Ishikawa (cell line): ENCODE data around the gene KYAT1.
A peak's percentile ranks its signal among the peaks of the same experiment; 100 is the strongest.

Experiments
- CEBPB ChIP-seq: IDR thresholded peaks from 2 replicates; pipeline ENCODE4 v1.6.1; 2012
- CREB1 ChIP-seq: IDR thresholded peaks from 2 replicates; pipeline ENCODE4 v1.6.1; 2012; ENCODE audit warnings: low read depth
- EGR1 ChIP-seq: IDR thresholded peaks from 2 replicates; pipeline ENCODE4 v1.6.1; 2012
- EP300 ChIP-seq: IDR thresholded peaks from 2 replicates; pipeline ENCODE4 v1.6.1; 2012; ENCODE audit warnings: borderline replicate concordance
- FOXM1 ChIP-seq: IDR thresholded peaks from 2 replicates; pipeline ENCODE4 v1.6.1; 2012; ENCODE audit warnings: low read depth, borderline replicate concordance
- NFIC ChIP-seq: IDR thresholded peaks from 2 replicates; pipeline ENCODE4 v1.6.1; 2012
- RAD21 ChIP-seq: IDR thresholded peaks from 2 replicates; pipeline ENCODE4 v1.6.1; 2012; ENCODE audit warnings: low read depth
- TAF1 ChIP-seq: IDR thresholded peaks from 2 replicates; pipeline ENCODE4 v1.6.1; 2012; ENCODE audit warnings: low read depth, mild to moderate bottlenecking
- TCF12 ChIP-seq: IDR thresholded peaks from 2 replicates; pipeline ENCODE4 v1.6.1; 2012; ENCODE audit warnings: low read depth
- TEAD4 ChIP-seq: IDR thresholded peaks from 2 replicates; pipeline ENCODE4 v1.6.1; 2012
- YY1 ChIP-seq: IDR thresholded peaks from 2 replicates; pipeline ENCODE4 v1.6.1; 2012; ENCODE audit warnings: low read depth
- ZBTB7A ChIP-seq: IDR thresholded peaks from 2 replicates; pipeline ENCODE4 v1.6.1; 2012; ENCODE audit warnings: low read depth
- TF ChIP-seq, protein P1 (sequence below): IDR thresholded peaks from 2 replicates; pipeline ENCODE4 v1.6.1; 2012
- TF ChIP-seq, protein P2 (sequence below): IDR thresholded peaks from 2 replicates; pipeline ENCODE4 v1.6.1; 2012
- TF ChIP-seq, protein P3 (sequence below): IDR thresholded peaks from 2 replicates; pipeline ENCODE4 v1.6.1; 2012; ENCODE audit warnings: low read depth, mild to moderate bottlenecking

KYAT1 gene

DNA sequence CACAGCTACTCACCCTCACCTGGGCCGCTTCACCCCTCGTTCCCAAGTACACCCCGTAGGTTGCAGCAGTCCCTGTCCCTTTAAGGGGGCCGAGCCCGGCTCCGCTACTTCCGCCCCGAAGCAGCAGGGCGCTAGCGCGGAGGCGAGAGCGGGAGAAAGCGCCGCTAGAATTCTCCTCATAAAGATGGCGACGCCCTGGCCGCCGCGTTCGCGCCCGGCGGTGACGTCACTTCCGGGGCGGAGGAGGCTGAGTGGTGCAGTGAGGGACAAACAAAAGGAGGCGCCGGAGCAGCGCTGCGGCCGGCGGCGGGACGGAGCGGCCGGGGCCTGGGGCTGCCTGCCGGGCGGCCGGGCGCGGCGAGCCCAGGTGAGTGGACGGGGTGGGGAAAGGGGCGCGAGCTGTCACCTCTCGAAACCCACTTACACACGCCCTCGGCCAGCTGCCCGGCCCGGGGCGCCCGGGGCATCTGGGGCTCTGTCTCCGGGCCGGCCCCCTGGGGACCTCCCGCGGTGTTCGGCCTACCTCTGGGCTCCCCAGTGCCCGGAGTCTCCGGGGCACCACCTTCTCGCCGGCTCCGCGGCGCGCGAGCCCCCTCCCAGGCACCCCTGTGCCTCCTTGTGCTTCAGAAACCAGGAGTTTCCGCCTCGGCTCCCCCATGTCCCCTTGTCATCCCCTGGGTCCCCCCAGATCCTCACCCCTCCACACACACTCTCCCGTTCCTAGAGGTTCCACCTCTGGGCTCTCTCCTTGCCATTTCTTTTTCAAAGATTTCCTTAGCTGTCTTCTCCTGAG, at the start of gene KYAT1, which contains the start of gene LRRC8A:
TSS of gene KYAT1 (minus strand) at position 67 of the 793 bp plus-strand sequence. CDS start 36,545 bp downstream, outside the sequence.
TSS of gene LRRC8A (plus strand) at position 250 of the 793 bp plus-strand sequence. CDS start 25,032 bp downstream, outside the sequence.
- TF ChIP-seq TEAD4: peak; percentile 16; the same call in 1 of the 2 replicates
- TF ChIP-seq, protein P1, sequence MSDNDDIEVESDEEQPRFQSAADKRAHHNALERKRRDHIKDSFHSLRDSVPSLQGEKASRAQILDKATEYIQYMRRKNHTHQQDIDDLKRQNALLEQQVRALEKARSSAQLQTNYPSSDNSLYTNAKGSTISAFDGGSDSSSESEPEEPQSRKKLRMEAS: peak; percentile 85
- peak; percentile 84 for TF ChIP-seq CREB1
- no peak for TF ChIP-seq RAD21
- peak; percentile 46; the same call in 1 of the 2 replicates for TF ChIP-seq TCF12
- peak; percentile 97 for TF ChIP-seq YY1
- TF ChIP-seq NFIC: no peak
- no peak for TF ChIP-seq FOXM1
- TF ChIP-seq TAF1: no peak; the same call in 1 of the 2 replicates
- TF ChIP-seq, protein P2, sequence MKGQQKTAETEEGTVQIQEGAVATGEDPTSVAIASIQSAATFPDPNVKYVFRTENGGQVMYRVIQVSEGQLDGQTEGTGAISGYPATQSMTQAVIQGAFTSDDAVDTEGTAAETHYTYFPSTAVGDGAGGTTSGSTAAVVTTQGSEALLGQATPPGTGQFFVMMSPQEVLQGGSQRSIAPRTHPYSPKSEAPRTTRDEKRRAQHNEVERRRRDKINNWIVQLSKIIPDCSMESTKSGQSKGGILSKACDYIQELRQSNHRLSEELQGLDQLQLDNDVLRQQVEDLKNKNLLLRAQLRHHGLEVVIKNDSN: peak; percentile 23; the same call in 1 of the 2 replicates
- peak; percentile 85 for TF ChIP-seq EGR1
- TF ChIP-seq CEBPB: no peak
- TF ChIP-seq EP300: peak; percentile 32; the same call in 1 of the 2 replicates
- TF ChIP-seq, protein P3, sequence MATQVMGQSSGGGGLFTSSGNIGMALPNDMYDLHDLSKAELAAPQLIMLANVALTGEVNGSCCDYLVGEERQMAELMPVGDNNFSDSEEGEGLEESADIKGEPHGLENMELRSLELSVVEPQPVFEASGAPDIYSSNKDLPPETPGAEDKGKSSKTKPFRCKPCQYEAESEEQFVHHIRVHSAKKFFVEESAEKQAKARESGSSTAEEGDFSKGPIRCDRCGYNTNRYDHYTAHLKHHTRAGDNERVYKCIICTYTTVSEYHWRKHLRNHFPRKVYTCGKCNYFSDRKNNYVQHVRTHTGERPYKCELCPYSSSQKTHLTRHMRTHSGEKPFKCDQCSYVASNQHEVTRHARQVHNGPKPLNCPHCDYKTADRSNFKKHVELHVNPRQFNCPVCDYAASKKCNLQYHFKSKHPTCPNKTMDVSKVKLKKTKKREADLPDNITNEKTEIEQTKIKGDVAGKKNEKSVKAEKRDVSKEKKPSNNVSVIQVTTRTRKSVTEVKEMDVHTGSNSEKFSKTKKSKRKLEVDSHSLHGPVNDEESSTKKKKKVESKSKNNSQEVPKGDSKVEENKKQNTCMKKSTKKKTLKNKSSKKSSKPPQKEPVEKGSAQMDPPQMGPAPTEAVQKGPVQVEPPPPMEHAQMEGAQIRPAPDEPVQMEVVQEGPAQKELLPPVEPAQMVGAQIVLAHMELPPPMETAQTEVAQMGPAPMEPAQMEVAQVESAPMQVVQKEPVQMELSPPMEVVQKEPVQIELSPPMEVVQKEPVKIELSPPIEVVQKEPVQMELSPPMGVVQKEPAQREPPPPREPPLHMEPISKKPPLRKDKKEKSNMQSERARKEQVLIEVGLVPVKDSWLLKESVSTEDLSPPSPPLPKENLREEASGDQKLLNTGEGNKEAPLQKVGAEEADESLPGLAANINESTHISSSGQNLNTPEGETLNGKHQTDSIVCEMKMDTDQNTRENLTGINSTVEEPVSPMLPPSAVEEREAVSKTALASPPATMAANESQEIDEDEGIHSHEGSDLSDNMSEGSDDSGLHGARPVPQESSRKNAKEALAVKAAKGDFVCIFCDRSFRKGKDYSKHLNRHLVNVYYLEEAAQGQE: no peak
- TF ChIP-seq ZBTB7A: no peak; the same call in 1 of the 2 replicates

DNA sequence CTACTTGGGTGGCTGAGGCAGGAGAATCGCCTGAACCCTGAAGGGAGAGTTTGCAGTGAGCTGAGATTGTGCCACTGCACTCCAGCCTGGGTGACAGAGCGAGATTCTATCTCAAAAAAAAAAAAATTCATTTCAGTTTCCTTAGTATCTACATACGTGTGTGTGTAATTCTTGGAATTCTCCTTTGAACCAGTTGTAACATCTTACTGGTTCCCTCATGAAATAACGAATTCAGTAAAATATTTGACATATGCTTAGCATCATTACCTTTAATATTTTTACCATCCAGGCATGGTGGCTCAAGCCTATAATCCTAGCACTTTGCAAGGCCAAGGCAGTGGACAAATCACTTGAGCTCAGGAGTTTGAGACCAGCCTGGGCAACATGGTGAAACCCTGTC, 47.8 kb upstream of the KYAT1 start:
- TF ChIP-seq NFIC: no peak
- TF ChIP-seq TEAD4: no peak
- no peak for TF ChIP-seq EGR1
- no peak for TF ChIP-seq CEBPB
- no peak for TF ChIP-seq TAF1
- TF ChIP-seq RAD21: no peak
- no peak for TF ChIP-seq FOXM1
- TF ChIP-seq ZBTB7A: no peak
- TF ChIP-seq, protein P2: no peak

DNA sequence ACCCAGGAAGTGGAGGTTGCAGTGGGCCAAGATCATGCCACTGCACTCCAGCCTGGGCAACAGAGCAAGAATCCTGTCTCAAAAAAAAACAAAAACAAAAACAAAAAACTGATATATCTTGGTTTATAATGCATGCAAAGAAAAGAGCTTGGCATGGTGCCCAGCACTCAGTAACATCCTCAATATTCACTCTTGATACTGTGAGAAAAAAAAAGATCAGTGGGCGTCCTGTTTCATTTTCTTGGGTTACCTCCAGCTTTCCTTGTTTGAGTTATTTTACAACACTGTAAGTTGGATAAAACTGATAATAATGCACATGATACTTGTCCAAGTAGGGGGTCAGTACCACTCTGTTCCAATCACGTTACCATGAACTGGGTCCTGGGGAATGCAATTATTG, 46.9 kb upstream of the KYAT1 start:
- TF ChIP-seq NFIC (no peak), RAD21 (no peak), CEBPB (no peak), YY1 (no peak), FOXM1 (no peak), EGR1 (no peak), ZBTB7A (no peak), TCF12 (no peak), EP300 (no peak), CREB1 (no peak), TAF1 (no peak), TEAD4 (no peak)
- TF ChIP-seq, protein P1: no peak
- TF ChIP-seq, protein P2: no peak
- TF ChIP-seq, protein P3: no peak

- TF ChIP-seq EGR1 (no peak), TCF12 (0 out of 2 replicates have a peak, but pooled peaks have one; percentile 16), ZBTB7A (peak; percentile 66; the same call in 1 of the 2 replicates), RAD21 (peak; percentile 98), NFIC (peak; percentile 33; the same call in 1 of the 2 replicates), CREB1 (no peak)
- TF ChIP-seq, protein P1: 0 out of 2 replicates have a peak, but pooled peaks have one; percentile 15
These were observed 46.1 kb upstream of the KYAT1 start for GRCh38 chr9:128927731-128928411.
